ENCODE data around the gene LRRC38. TPM values are rescaled to one million over a fixed set of nuclear protein-coding genes. Genes with fewer than 3 reads are reported as not detected.
A peak's percentile ranks its signal among the peaks of the same experiment; 100 is the strongest.

Gene LRRC38
- total RNA-seq, 2 experiments from 2014 or later, result not detected

GRCh38 chr1:13513063-13513894, 524 bp downstream of the LRRC38 start:
- Mint-ChIP-seq H3K9me3 (no peaks in the 10 kb centered on the region), H3K27ac (no peak overlapping the region), H3K27me3 (ENCODE audit: low read depth) (peaks cover 38% of the 10 kb centered on the region), H3K4me1 (ENCODE audit: low read depth) (no peaks in the 10 kb centered on the region), H3K36me3 (ENCODE audit: low read depth) (no peaks in the 10 kb centered on the region), H3K4me3 (no peak overlapping the region)
- CTCF ChIA-PET, result no interaction called here
- no peak for DNase-seq
- intact Hi-C loops (cut with micrococcal nuclease), result no loop called here

DNA sequence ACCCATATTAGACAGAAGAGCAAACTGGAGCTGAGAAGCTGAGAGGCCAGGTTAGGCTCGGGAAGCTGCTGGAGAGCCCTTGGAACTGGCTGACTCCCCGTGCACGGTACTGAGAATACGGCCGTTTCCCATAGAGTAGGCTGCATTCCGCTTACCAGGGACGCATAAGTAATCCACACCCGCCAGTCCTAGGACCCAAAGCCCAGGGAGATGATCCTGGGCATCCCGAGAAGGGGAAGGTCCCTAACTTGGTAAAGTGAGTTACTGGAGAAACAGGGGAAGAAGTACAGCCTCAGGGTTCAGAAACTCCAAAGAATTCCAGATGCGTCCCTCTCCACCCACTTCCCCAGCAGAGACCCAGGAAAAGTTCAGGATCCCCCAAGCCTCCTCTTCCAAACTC, 1.3 kb downstream of the LRRC38 start:
- CTCF ChIA-PET, result no interaction called here
- Mint-ChIP-seq H3K4me1 (ENCODE audit: low read depth) (no peaks in the 10 kb centered on the region), H3K27ac (no peak overlapping the region), H3K36me3 (ENCODE audit: low read depth) (no peaks in the 10 kb centered on the region), H3K9me3 (no peaks in the 10 kb centered on the region), H3K27me3 (ENCODE audit: low read depth) (peaks cover 32% of the 10 kb centered on the region), H3K4me3 (no peak overlapping the region)
- DNase-seq, result no peak
- intact Hi-C loops (cut with micrococcal nuclease), result no loop called here

DNA sequence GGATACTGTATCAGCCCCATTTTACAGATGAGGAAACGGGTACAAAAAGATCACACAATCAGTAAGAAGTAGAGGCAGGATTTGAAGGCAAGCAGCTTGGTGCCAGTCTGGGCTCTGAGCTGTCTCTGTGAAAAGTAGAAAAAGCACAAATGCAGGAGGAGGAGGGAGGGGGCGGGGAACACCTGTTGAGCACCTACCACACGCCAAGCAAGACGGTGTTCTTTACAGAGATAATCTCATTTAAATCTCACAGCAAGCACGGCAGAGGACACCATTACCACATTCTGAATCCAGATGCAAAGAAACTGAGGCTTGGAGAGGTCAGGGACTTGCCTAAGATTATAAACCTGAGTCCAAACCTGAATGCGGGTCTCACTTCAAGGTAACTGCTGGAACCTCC, 3.3 kb downstream of the LRRC38 start:
- Mint-ChIP-seq H3K27me3 (ENCODE audit: low read depth) (peaks cover 22% of the 10 kb centered on the region), H3K4me3 (no peak overlapping the region)
- intact Hi-C loops (cut with micrococcal nuclease), result no loop called here

GRCh38 chr1:13507075-13507474, 6.7 kb downstream of the LRRC38 start:
- DNase-seq, result no peak
- Mint-ChIP-seq H3K9me3 (no peaks in the 10 kb centered on the region), H3K4me1 (ENCODE audit: low read depth) (no peaks in the 10 kb centered on the region), H3K36me3 (ENCODE audit: low read depth) (no peaks in the 10 kb centered on the region), H3K4me3 (no peak overlapping the region), H3K27me3 (ENCODE audit: low read depth) (peaks cover 10% of the 10 kb centered on the region), H3K27ac (no peak overlapping the region)
- intact Hi-C loops (cut with micrococcal nuclease), result no loop called here
- CTCF ChIA-PET, result no interaction called here

More for the DNA sequence above, 3.3 kb downstream of the LRRC38 start:
- no peak overlapping the region for H3K27ac Mint-ChIP-seq
- H3K4me1 Mint-ChIP-seq (ENCODE audit: low read depth), result no peaks in the 10 kb centered on the region
- H3K36me3 Mint-ChIP-seq (ENCODE audit: low read depth), result no peaks in the 10 kb centered on the region
- no peak for DNase-seq
- no peaks in the 10 kb centered on the region for H3K9me3 Mint-ChIP-seq
- CTCF ChIA-PET, result no interaction called here

DNA sequence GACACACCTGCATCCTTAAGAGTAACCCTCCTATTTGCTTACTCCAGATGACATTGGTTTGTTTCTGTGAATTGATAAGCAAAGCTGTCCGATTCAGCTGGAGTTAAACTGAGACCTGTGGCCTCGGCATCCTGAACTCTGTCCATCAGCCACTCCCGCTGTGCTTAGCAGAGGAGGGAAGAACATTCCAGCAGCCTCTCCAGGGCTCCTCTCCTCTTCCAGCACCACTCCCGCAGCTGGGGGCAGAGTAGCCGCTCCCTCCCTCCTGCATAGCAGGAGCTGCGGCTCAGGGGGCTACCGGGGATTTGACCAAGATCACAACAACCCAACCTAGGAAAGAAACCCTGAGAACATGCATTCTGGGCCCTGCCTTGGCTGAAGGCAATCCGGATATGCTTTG, 8.8 kb downstream of the LRRC38 start:
- Mint-ChIP-seq H3K36me3 (ENCODE audit: low read depth) (no peaks in the 10 kb centered on the region), H3K27me3 (ENCODE audit: low read depth) (peaks cover 3% of the 10 kb centered on the region), H3K4me3 (no peak overlapping the region), H3K27ac (no peak overlapping the region), H3K9me3 (no peaks in the 10 kb centered on the region), H3K4me1 (ENCODE audit: low read depth) (no peaks in the 10 kb centered on the region)
- no peak for DNase-seq
- CTCF ChIA-PET, result no interaction called here
- intact Hi-C loops (cut with micrococcal nuclease), result no loop called here

GRCh38 chr1:13500806-13501205, 13.0 kb downstream of the LRRC38 start:
- DNase-seq, result no peak
- H3K4me3 Mint-ChIP-seq, result no peak overlapping the region
- H3K27ac Mint-ChIP-seq, result no peak overlapping the region
- no peaks in the 10 kb centered on the region for H3K9me3 Mint-ChIP-seq
- peaks cover 14% of the 10 kb centered on the region for H3K27me3 Mint-ChIP-seq (ENCODE audit: low read depth)
- CTCF ChIA-PET, result no interaction called here
- H3K36me3 Mint-ChIP-seq (ENCODE audit: low read depth), result no peaks in the 10 kb centered on the region
- intact Hi-C loops (cut with micrococcal nuclease), result no loop called here
- no peaks in the 10 kb centered on the region for H3K4me1 Mint-ChIP-seq (ENCODE audit: low read depth)

DNA sequence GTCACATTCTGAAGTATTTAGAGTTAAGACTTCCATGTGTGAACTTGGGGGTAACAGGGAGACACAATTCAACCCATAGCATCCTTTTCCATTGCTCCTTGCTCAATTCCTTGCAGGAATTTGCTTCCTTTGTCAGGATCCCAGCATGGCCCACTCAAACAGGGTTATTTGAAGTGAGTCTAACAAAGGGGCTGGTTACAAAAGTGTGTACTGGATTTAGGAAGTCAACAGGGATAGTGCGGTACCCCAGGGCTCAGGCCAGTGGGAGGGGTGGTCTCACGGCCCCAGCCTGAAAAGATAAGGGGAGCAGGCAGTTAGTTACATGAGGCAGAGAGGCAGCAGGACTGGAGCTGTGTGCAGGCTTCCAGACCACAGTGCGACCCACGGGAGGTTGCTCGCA, 14.4 kb downstream of the LRRC38 start:
- Mint-ChIP-seq H3K36me3 (ENCODE audit: low read depth) (no peaks in the 10 kb centered on the region), H3K27me3 (ENCODE audit: low read depth) (peaks cover 14% of the 10 kb centered on the region), H3K4me1 (ENCODE audit: low read depth) (no peaks in the 10 kb centered on the region), H3K4me3 (no peak overlapping the region), H3K9me3 (no peaks in the 10 kb centered on the region), H3K27ac (no peak overlapping the region)
- intact Hi-C loops (cut with micrococcal nuclease), result no loop called here
- no peak for DNase-seq
- CTCF ChIA-PET, result no interaction called here

DNA sequence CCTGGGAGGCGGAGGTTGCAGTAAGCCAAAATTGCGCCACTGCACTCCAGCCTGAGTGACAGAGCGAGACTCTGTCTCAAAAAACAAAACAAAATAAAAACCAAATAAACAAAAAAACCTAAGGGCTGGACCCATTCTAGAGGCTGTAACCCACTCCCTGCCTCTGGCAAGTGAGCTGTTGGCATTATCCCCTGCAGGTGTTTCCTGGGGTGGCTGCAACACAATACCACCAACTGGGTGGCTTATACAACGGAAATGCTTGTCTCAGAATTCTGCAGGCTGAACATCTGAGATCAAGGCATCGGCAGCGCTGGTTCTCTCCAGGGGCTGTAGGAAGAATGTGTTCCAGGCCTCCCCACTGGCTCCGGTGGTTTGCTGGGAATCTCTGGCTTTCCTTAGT, 15.2 kb downstream of the LRRC38 start:
- H3K9me3 Mint-ChIP-seq, result no peaks in the 10 kb centered on the region
- intact Hi-C loops (cut with micrococcal nuclease), result no loop called here
- no peaks in the 10 kb centered on the region for H3K36me3 Mint-ChIP-seq (ENCODE audit: low read depth)
- H3K4me3 Mint-ChIP-seq, result no peak overlapping the region
- no peak overlapping the region for H3K27ac Mint-ChIP-seq
- CTCF ChIA-PET, result no interaction called here
- no peak for DNase-seq
- peaks cover 13% of the 10 kb centered on the region for H3K27me3 Mint-ChIP-seq (ENCODE audit: low read depth)
- H3K4me1 Mint-ChIP-seq (ENCODE audit: low read depth), result no peaks in the 10 kb centered on the region

DNA sequence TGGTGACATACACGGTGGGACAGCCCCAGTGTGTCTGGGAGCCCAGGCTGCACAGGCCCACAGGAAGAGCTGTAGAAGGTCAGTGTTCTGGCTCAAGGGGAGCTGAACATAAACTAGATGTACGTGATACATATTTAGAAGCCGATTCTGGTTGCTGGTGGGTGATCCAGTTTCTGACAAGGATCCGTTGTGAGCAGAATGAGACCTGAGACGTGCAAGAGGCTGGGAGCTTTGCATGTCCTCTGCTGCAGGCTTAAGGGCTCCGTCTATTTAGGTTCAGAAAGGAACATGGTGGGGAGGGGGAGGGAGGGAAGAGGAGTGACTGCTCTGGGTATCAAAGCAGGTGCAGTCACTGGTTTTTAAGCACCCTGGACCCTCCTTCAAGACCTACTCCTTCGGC, 18.6 kb downstream of the LRRC38 start:
- peaks cover 22% of the 10 kb centered on the region for H3K27me3 Mint-ChIP-seq (ENCODE audit: low read depth)
- intact Hi-C loops (cut with micrococcal nuclease), result no loop called here
- H3K9me3 Mint-ChIP-seq, result no peaks in the 10 kb centered on the region
- CTCF ChIA-PET, result no interaction called here
- no peak overlapping the region for H3K27ac Mint-ChIP-seq
- no peaks in the 10 kb centered on the region for H3K36me3 Mint-ChIP-seq (ENCODE audit: low read depth)
- H3K4me3 Mint-ChIP-seq, result no peak overlapping the region
- no peaks in the 10 kb centered on the region for H3K4me1 Mint-ChIP-seq (ENCODE audit: low read depth)
- DNase-seq, result no peak

DNA sequence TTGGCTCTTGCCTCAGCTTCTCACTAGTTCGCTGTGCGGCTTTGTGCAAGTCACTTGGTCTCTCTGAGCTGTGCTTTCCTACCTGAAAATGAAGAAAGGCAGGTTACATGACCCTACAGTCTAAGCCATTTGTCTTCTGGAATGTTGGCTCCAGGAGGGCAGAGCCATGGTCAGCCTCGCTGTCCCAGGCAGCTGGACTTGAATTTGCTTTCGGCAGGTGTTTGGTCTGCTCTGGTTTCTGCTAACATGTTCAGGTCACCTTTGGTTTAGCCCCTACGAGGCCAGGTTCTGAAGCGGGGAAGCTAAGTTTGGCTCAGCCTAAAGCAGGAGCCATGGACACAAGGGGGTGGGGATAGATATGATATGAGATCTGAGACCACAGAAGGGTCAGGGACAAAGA, 19.1 kb downstream of the LRRC38 start:
- intact Hi-C loops (cut with micrococcal nuclease), result no loop called here
- no peak overlapping the region for H3K4me3 Mint-ChIP-seq
- H3K27ac Mint-ChIP-seq, result no peak overlapping the region
- no peaks in the 10 kb centered on the region for H3K4me1 Mint-ChIP-seq (ENCODE audit: low read depth)
- CTCF ChIA-PET, result interaction anchor here (0.5 kb wide), 1 partner anchor 35 kb away, joined by 3 read pairs; no protein-coding TSS in a partner anchor
- no peaks in the 10 kb centered on the region for H3K9me3 Mint-ChIP-seq
- peaks cover 22% of the 10 kb centered on the region for H3K27me3 Mint-ChIP-seq (ENCODE audit: low read depth)
- DNase-seq, result no peak
- no peaks in the 10 kb centered on the region for H3K36me3 Mint-ChIP-seq (ENCODE audit: low read depth)

DNA sequence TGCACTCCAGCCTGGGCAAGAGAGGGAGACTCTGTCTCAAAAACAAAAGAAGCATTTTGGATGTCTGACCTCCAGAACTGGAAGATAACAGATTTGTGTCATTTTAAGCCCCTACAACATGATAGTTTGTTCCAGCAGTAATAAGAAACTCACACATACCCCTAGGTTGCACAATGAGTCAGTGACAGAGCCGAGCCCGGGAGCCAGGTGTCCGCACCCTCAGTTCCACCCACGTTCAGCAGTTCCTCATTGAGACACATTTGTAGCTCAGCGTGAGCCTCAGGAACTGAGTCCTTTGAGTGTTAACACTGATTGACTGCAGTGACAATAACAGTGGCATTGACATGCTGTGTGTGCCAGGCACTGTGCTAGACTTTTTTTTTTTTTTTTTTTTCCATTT, 19.8 kb downstream of the LRRC38 start:
- H3K27me3 Mint-ChIP-seq (ENCODE audit: low read depth), result peaks cover 20% of the 10 kb centered on the region
- H3K9me3 Mint-ChIP-seq, result no peaks in the 10 kb centered on the region
- DNase-seq, result peak; percentile 9
- H3K27ac Mint-ChIP-seq, result no peak overlapping the region
- no peak overlapping the region for H3K4me3 Mint-ChIP-seq
- CTCF ChIA-PET, result interaction anchor here (0.5 kb wide), 1 partner anchor 35 kb away, joined by 3 read pairs; no protein-coding TSS in a partner anchor
- H3K4me1 Mint-ChIP-seq (ENCODE audit: low read depth), result no peaks in the 10 kb centered on the region
- no peaks in the 10 kb centered on the region for H3K36me3 Mint-ChIP-seq (ENCODE audit: low read depth)
- intact Hi-C loops (cut with micrococcal nuclease), result no loop called here

- H3K27ac Mint-ChIP-seq, result no peak overlapping the region
- H3K4me3 Mint-ChIP-seq, result no peak overlapping the region
- peaks cover 25% of the 10 kb centered on the region for H3K27me3 Mint-ChIP-seq (ENCODE audit: low read depth)
- H3K36me3 Mint-ChIP-seq (ENCODE audit: low read depth), result no peaks in the 10 kb centered on the region
- intact Hi-C loops (cut with micrococcal nuclease), result no loop called here
- H3K9me3 Mint-ChIP-seq, result no peaks in the 10 kb centered on the region
- DNase-seq, result no peak
- no peaks in the 10 kb centered on the region for H3K4me1 Mint-ChIP-seq (ENCODE audit: low read depth)
- CTCF ChIA-PET, result no interaction called here
These were observed 21.1 kb downstream of the LRRC38 start for GRCh38 chr1:13492711-13493110.

DNA sequence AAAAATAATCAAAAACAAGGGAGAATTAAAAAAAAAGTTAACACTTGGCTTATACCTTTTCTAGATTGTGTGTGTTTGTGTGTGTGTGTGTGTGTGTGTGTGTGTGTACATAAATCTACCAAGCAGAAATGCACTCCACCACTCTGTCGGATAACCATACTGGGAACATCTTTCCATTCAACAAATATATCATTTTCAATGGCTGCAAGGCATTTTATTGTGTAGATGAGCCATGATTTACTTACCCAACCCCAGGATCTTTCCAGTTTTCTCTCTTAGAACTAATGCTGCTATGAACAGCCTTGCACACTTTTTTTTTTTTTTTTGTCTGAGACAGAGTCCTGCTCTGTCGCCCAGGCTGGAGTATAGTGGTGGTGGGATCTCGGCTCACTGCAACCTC, 25.8 kb downstream of the LRRC38 start:
- Mint-ChIP-seq H3K27ac (no peak overlapping the region), H3K36me3 (ENCODE audit: low read depth) (no peaks in the 10 kb centered on the region), H3K4me1 (ENCODE audit: low read depth) (no peaks in the 10 kb centered on the region), H3K27me3 (ENCODE audit: low read depth) (peaks cover 16% of the 10 kb centered on the region), H3K4me3 (no peak overlapping the region), H3K9me3 (no peaks in the 10 kb centered on the region)
- no peak for DNase-seq
- intact Hi-C loops (cut with micrococcal nuclease), result no loop called here
- CTCF ChIA-PET, result no interaction called here

All from activated naive CD4-positive, alpha-beta T cell treated with anti-CD3 and anti-CD28 coated beads for 36 hours (primary cell).